ENCODE measurements around the gene RINL.
A peak's percentile ranks its signal among the peaks of the same experiment; 100 is the strongest.

RINL gene

DNA sequence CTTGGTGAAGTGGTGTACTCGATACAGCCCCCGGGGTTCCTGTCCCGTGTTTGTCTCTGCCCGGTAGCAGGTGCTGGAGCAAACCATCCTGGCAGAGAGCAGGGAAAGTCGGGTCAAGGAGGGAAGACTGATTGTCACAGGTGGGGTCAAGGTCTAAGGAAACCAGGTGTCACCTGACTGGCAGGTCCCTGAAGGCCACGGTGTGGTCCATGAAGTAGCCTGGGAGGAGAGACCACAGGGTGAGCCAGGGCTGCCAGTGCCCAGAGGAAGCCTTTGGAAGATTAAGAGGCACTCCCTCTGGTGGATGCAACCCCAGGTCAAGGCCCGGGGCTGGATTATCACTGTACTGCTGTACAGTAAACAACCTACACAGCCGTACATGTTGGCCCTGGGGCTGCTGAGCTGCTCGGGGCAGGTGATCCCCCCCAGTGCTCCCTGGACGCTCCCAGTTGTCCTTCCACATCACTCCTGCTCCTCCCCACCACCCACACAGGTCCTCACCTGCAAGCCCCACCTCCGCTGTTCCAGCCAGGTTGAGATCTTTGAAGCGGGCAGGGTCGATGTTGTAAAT is 39.9 kb upstream of the RINL start:
- no peak overlapping the region for H3K4me2 ChIP-seq
- H3K9ac ChIP-seq, result peak overlapping the region in 5 of 11 experiments; percentile 11 to 38 (median 18); a peak in 3 of 22 replicates
- H3K9me3 ChIP-seq (replicated peaks in 1 of 11), result no peaks in the 10 kb centered on the region
- H3K4me3 ChIP-seq, result no peak overlapping the region
- no peak overlapping the region for H3K27ac ChIP-seq
- peaks cover 4 to 20% (median 11%) of the 10 kb centered on the region in 10 experiments; a peak in 18 of 20 replicates for H3K4me1 ChIP-seq
- no peak for TF ChIP-seq Cebpa-rat (IDR thresholded peaks at IDR 0.05)
- H3K36me3 ChIP-seq, result peaks cover 11 to 50% (median 21%) of the 10 kb centered on the region in 11 experiments
- no peaks in the 10 kb centered on the region for H3K27me3 ChIP-seq
- H4K20me1 ChIP-seq, result 0 out of 22 replicates have a peak, but pooled peaks cover 0 to 4% (median 0%) of the 10 kb centered on the region in 11 experiments

DNA sequence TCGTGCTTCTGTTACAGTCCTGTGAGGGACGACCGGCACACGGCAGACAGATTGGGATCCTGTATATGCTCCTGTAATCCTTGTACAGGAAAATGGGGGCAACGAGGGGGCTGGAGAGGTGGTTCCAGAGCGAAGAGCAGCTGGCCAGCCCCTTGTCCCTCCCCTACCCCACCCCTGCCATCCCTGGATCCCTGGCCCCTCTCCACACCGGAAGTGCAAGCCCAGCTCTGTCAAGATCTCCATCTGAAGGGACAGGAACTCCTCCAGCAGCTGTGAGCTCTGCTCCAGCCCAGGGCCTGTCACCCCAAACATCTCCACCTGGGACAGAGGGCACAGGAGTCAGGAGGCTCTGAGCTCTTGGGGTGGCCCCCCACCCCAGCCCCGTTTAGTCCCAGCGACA is 39.4 kb upstream of the RINL start:
- Histone ChIP-seq H3K4me2 (no peak overlapping the region), H3K27ac (no peak overlapping the region), H3K9ac (peak overlapping the region in 5 of 11 experiments; percentile 11 to 38 (median 18); a peak in 2 of 22 replicates), H3K4me1 (peaks cover 9 to 25% (median 16%) of the 10 kb centered on the region in 10 experiments; a peak in 18 of 20 replicates), H3K4me3 (no peak overlapping the region), H3K36me3 (peaks cover 11 to 48% (median 19%) of the 10 kb centered on the region in 11 experiments), H3K9me3 (replicated peaks in 1 of 11) (no peaks in the 10 kb centered on the region), H4K20me1 (0 out of 22 replicates have a peak, but pooled peaks cover 0 to 4% (median 0%) of the 10 kb centered on the region in 11 experiments), H3K27me3 (no peaks in the 10 kb centered on the region)
- no peak for TF ChIP-seq Cebpa-rat (IDR thresholded peaks at IDR 0.05)

DNA sequence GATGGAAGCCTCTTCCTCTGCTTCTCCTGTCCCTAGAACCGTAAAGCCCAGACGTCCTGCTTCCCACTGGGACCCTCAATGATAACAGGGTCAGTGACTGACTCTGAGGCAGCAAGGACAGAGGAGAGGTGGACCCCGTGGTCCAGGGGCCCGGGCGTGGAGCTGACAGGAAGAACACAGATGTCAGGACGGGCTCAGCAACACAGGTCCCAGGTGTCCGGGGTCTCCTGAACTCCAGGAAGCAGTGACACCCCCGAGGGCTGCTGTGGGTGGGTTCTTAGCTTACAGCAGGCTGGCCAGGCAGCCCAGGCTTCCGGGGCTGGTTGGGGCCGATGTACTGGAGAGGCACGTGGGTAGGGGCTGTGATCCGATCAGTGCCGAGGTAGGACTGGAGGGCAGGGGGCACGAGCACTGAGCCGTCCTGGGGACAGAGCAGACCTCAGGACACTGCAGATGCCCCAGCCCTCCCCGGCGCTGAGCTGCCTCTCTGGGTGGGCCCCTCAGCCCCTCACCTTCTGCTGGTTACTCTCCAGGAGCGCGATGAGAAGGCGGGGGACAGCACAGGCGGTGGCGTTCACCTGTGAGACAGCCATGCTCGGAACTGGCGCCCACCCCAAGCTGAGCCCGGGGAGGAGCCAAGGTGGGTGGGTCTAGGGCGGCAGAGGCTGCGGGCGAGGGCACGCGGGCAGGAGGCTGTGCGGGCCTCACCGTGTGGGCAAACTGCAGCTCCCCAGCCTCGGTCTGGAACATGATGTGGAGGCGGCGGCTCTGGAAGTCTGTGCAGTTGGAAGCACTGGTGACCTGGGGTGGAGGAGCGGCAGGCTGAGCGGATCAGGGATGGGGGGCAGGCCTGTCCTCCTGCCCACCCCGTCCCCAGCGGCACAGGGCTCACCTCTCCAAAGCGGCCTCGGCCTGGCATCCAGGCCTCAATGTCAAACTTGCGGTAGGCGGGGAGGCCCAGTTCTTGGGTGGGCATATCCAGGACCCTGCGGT is 37.5 kb upstream of the RINL start:
- no peak for TF ChIP-seq Cebpa-rat (IDR thresholded peaks at IDR 0.05)
- H3K36me3 ChIP-seq, result peaks cover 0 to 33% (median 5%) of the 10 kb centered on the region in 11 experiments; a peak in 7 of 22 replicates
- H3K9ac ChIP-seq, result peak overlapping the region in 2 of 11 experiments; percentile 10 to 15; a peak in 2 of 22 replicates
- peaks cover 10 to 22% (median 16%) of the 10 kb centered on the region in 10 experiments; a peak in 18 of 20 replicates for H3K4me1 ChIP-seq
- no peaks in the 10 kb centered on the region for H3K27me3 ChIP-seq
- no peak overlapping the region for H3K4me3 ChIP-seq
- H3K27ac ChIP-seq, result peak overlapping the region in 1 of 11 experiments; percentile 18; a peak in 1 of 22 replicates
- H3K4me2 ChIP-seq, result no peak overlapping the region
- no peaks in the 10 kb centered on the region for H3K9me3 ChIP-seq (replicated peaks in 1 of 11)
- 0 out of 22 replicates have a peak, but pooled peaks cover 0 to 4% (median 0%) of the 10 kb centered on the region in 11 experiments for H4K20me1 ChIP-seq

DNA sequence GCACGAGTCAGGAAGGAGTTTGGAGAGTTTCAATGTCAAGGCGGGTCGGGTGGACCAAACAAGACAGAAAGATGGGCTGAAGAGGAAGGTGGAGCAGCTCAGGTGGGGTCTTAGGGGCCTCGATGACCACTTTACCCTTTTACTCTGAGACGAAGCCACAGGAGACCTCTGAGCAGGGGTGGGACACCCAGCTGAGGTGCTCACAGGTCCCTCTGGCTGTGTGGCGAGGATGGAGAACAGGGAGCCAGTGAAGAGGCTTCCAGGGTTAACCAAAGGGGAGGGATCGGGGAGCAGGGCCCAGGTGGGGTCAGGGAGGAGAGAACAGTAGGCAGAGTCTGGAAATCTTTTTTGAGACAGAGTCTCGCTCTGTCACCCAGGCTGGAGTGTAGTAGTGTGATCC is 35.9 kb upstream of the RINL start:
- no peaks in the 10 kb centered on the region for H3K27me3 ChIP-seq
- H3K4me1 ChIP-seq, result peaks cover 7 to 14% (median 10%) of the 10 kb centered on the region in 10 experiments; a peak in 12 of 20 replicates
- H3K9me3 ChIP-seq (replicated peaks in 1 of 11), result no peaks in the 10 kb centered on the region
- no peak overlapping the region for H3K27ac ChIP-seq
- H3K4me2 ChIP-seq, result no peak overlapping the region
- H3K36me3 ChIP-seq, result peaks cover 3 to 38% (median 9%) of the 10 kb centered on the region in 11 experiments; a peak in 20 of 22 replicates
- no peak overlapping the region for H3K4me3 ChIP-seq
- no peaks in the 10 kb centered on the region for H4K20me1 ChIP-seq
- TF ChIP-seq Cebpa-rat (IDR thresholded peaks at IDR 0.05), result no peak
- no peak overlapping the region for H3K9ac ChIP-seq

DNA sequence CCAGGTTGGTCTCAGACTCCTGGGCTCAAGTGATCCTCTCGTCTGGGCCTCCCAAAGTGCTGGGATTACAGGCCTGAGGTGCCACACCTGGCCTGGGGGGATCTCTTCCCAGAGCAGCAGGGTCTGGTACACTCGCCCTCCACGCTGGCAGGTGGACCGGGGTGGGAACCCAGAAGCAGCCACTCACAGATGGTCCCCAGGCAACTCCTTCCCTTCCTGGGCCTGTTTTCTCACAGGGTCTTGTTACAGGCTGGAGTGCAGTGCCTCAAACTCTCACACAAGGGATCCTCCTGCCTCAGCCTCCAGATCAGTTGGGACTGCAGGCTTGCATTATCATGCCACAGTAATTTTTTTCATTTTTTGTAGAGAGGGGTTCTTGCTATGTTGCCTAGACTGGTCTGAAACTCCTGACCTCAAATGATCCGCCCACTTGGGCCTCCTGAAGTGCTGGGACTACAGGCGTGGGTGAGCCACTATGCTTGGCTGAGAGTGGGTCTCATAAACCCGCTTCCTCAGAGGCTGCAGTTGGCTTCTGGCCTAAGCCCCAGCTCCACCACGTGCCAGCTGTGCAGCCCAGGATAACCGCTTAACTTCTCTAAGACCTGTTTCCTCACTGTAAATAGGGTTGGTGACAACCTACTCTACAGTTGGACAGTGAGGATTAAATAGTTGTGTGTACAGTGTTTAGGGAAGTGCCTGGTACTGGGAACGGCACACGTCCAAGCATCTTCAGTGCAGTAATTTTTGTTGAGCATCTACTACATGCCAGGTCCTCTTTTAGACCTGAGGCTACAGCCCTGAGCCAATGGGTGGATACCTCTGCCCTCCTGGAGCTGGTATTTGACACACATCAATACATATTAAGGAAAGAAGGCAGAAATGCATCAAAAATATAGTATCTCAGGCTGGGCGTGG is 34.8 kb upstream of the RINL start:
- Histone ChIP-seq H4K20me1 (no peaks in the 10 kb centered on the region), H3K27ac (peak overlapping the region in 2 of 11 experiments; percentile 21 to 38; a peak in 2 of 22 replicates), H3K36me3 (peaks cover 13 to 39% (median 18%) of the 10 kb centered on the region in 11 experiments), H3K4me2 (peak overlapping the region in 6 of 11 experiments; percentile 2 to 23 (median 12); a peak in 2 of 22 replicates), H3K4me1 (peaks cover 7 to 13% (median 10%) of the 10 kb centered on the region in 10 experiments; a peak in 12 of 20 replicates), H3K4me3 (no peak overlapping the region), H3K9me3 (replicated peaks in 1 of 11) (no peaks in the 10 kb centered on the region), H3K9ac (peak overlapping the region in 1 of 11 experiments; percentile 53; a peak in 2 of 22 replicates), H3K27me3 (no peaks in the 10 kb centered on the region)
- TF ChIP-seq Cebpa-rat (IDR thresholded peaks at IDR 0.05), result no peak

DNA sequence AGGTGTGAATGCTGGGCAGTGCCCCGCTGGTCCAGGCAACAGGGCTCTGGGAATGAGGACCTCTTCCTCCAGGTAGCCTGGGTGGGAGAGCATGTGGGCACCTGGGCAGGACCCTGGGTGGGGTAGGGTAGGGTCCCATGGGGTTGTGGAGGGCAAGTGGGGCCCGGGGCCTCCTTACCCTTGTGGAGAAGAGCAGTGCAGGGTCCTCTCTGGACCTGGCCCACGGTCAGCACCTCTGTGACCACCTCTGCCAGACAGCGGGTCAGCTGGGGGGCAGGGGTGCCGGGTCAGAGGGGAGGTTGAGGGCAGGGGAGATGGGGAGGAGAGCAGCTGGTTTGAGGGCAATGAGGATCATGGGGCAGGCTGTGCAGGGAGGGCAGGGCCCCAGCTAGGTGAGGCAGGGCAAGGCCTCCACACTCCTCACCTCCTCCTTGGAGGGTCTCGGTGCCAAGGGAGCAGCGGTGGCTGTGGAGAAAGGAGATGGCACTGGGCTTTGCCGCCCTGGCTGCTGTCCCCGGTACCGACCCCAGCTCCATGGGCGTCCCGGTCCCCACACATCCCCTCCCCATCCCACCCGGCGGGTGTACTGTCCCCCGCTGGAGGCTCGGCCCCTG is 33.4 kb upstream of the RINL start:
- Histone ChIP-seq H3K4me1 (peaks cover 7 to 13% (median 10%) of the 10 kb centered on the region in 10 experiments; a peak in 12 of 20 replicates), H3K9ac (no peak overlapping the region), H3K4me3 (no peak overlapping the region), H3K36me3 (peaks cover 26 to 53% (median 31%) of the 10 kb centered on the region in 11 experiments), H4K20me1 (no peaks in the 10 kb centered on the region), H3K4me2 (no peak overlapping the region), H3K27ac (no peak overlapping the region), H3K27me3 (no peaks in the 10 kb centered on the region), H3K9me3 (replicated peaks in 1 of 11) (0 out of 22 replicates have a peak, but pooled peaks cover 0 to 5% (median 0%) of the 10 kb centered on the region in 11 experiments)
- no peak for TF ChIP-seq Cebpa-rat (IDR thresholded peaks at IDR 0.05)

DNA sequence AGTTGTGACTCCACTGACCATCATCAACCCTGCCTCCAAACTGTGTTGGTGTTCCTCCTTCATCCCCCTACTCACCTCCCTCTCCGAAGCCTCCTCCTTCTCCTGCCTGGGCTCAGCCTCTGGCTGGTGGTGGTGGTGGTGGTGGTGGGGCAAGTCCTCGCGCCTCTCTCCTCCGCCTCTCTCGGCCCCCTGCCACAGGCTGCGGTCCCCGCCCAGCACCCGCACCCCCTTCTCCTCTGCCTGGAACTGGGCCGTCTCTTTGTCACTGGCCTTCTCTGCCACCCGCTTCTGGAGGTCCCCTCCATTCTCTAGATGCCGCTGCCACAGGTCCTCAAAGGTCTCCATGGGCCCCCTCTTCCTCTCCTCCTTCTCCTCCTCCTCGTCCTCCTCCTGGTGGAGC is 32.4 kb upstream of the RINL start:
- Histone ChIP-seq H3K4me2 (no peak overlapping the region), H3K4me3 (no peak overlapping the region), H3K36me3 (peaks cover 33 to 52% (median 36%) of the 10 kb centered on the region in 11 experiments), H3K27me3 (no peaks in the 10 kb centered on the region), H3K9me3 (replicated peaks in 1 of 11) (0 out of 22 replicates have a peak, but pooled peaks cover 0 to 5% (median 0%) of the 10 kb centered on the region in 11 experiments), H4K20me1 (peaks cover 0 to 1% (median 0%) of the 10 kb centered on the region in 11 experiments; a peak in 2 of 22 replicates), H3K27ac (no peak overlapping the region), H3K9ac (no peak overlapping the region), H3K4me1 (peaks cover 7 to 13% (median 10%) of the 10 kb centered on the region in 10 experiments; a peak in 12 of 20 replicates)
- TF ChIP-seq Cebpa-rat (IDR thresholded peaks at IDR 0.05), result no peak

Data from BLaER1 treated with 17β-estradiol and CSF1 and Interleukin-3, amounts not matched to agents 10 nM and 100 nM (cell line).